Caco-2 (cell line): ENCODE results near the gene SLC25A41. TPM values are rescaled to one million over a fixed set of nuclear protein-coding genes. Genes with fewer than 3 reads are reported as not detected.

Experiments used
- BruUV-seq: library from RNA; stranded (reverse); fragments of 400-500 nt; replicated peaks from 2 replicates; lab custom pipeline; 2021; lab: Mats Ljungman, UMichigan
- CTCF ChIA-PET: fragments of 300-600 bp; sonication (Branson Sonifier 250); formaldehyde crosslinking; loops from one replicate; lab custom pipeline; 2022; ENCODE audit warnings: antibody characterized with exemption; lab: Charles Lee
- POLR2A ChIA-PET: fragments of 300-600 bp; sonication (Branson Sonifier 250); formaldehyde crosslinking; loops from one replicate; lab custom pipeline; 2022; ENCODE audit warnings: antibody characterized with exemption; lab: Charles Lee
- DNase-seq, 2 experiments: peaks; one replicate each; pipeline versions ENCODE4 v3.0.0 to v3.0.0-alpha.2; 2020 to 2022
- H3K27me3 ChIP-seq: replicated peaks from 2 replicates; pipeline ENCODE4 v1.6.0; 2011; ENCODE audit warnings: low read length; ENCODE audit not compliant: control insufficient read depth, insufficient read depth
- H3K36me3 ChIP-seq: 2 replicates; pipeline ENCODE4 v1.5.1; 2011; ENCODE audit warnings: low read length; ENCODE audit not compliant: control insufficient read depth, insufficient read depth
- H3K4me1 ChIP-seq: fragments of 250-450 bp; sonication (Bioruptor Pico); 2 replicates; pipeline ENCODE4 v1.5.1; 2020; ENCODE audit warnings: mild to moderate bottlenecking
- H3K4me3 ChIP-seq: 2 replicates; pipeline ENCODE4 v1.5.1; 2011; ENCODE audit warnings: low read depth, mild to moderate bottlenecking, control low read depth, low read length
- H3K9me3 ChIP-seq: fragments of 250-450 bp; sonication (Bioruptor Pico); 2 replicates; pipeline ENCODE4 v1.5.1; 2020; ENCODE audit warnings: mild to moderate bottlenecking, moderate library complexity
- H3K27ac Mint-ChIP-seq: one replicate; pipeline ENCODE4 v1.8.0; 2022; ENCODE audit warnings: mixed read lengths; ENCODE audit not compliant: unreplicated experiment
- H3K27me3 Mint-ChIP-seq: one replicate; pipeline ENCODE4 v1.8.0; 2022; ENCODE audit warnings: mixed read lengths; ENCODE audit not compliant: insufficient read depth, unreplicated experiment
- H3K36me3 Mint-ChIP-seq: one replicate; pipeline ENCODE4 v1.8.0; 2022; ENCODE audit warnings: mild to moderate bottlenecking, mixed read lengths; ENCODE audit not compliant: insufficient read depth, unreplicated experiment
- H3K4me1 Mint-ChIP-seq: one replicate; pipeline ENCODE4 v1.8.0; 2022; ENCODE audit warnings: low read depth, mixed read lengths; ENCODE audit not compliant: unreplicated experiment
- H3K4me3 Mint-ChIP-seq: one replicate; pipeline ENCODE4 v1.8.0; 2022; ENCODE audit warnings: mild to moderate bottlenecking, moderate library complexity, mixed read lengths; ENCODE audit not compliant: unreplicated experiment
- H3K9me3 Mint-ChIP-seq: one replicate; pipeline ENCODE4 v1.8.0; 2022; ENCODE audit warnings: mixed read lengths; ENCODE audit not compliant: unreplicated experiment
- CTCF ChIP-seq, 2 experiments: fragments of 200-600 bp in 1 of 2; IDR thresholded peaks; 1 replicate in 1 of 2; 2 replicates in 1 of 2; pipeline versions ENCODE4 v1.5.1 to v1.8.0; 2011 to 2022; ENCODE audit warnings: antibody characterized with exemption in 1 of 2, control low read depth in 1 of 2, inconsistent platforms in 1 of 2, low read depth in 1 of 2, low read length in 1 of 2, mild to moderate bottlenecking in 1 of 2, moderate library complexity in 1 of 2; ENCODE audit not compliant: insufficient read depth in 1 of 2, severe bottlenecking in 1 of 2, unreplicated experiment in 1 of 2
- intact Hi-C: fragments of 100-400 bp; cut with micrococcal nuclease; formaldehyde crosslinking; loops from one replicate; pipeline ENCODE4 v1.10.0; 2022; ENCODE audit not compliant: unreplicated experiment
- total RNA-seq: library from RNA; stranded (reverse); gene quantifications from 2 replicates; pipeline ENCODE4 v1.2.3, GENCODE V29; 2022

Gene SLC25A41
- total RNA-seq, 1 experiment from 2014 or later, result not detected

GRCh38 chr19:6448045-6448444 lies 14.5 kb upstream of the SLC25A41 start:
- CTCF ChIA-PET, result no interaction called here
- POLR2A ChIA-PET, result no interaction called here
- Mint-ChIP-seq H3K9me3 (peaks cover 8% of the 10 kb centered on the region), H3K4me1 (no peaks in the 10 kb centered on the region), H3K4me3 (no peak overlapping the region), H3K27ac (no peak overlapping the region), H3K36me3 (peaks cover 38% of the 10 kb centered on the region), H3K27me3 (no peaks in the 10 kb centered on the region)
- DNase-seq, result no peak
- Histone ChIP-seq H3K4me1 (no peaks in the 10 kb centered on the region), H3K36me3 (peaks cover 3% of the 10 kb centered on the region), H3K9me3 (no peaks in the 10 kb centered on the region), H3K27me3 (no peaks in the 10 kb centered on the region), H3K4me3 (no peak overlapping the region)
- no peak for TF ChIP-seq CTCF (IDR thresholded peaks at IDR 0.05; ENCODE audit: insufficient read depth in 1 of 2, low read depth in 1 of 2, low read length in 1 of 2, severe bottlenecking in 1 of 2, unreplicated experiment in 1 of 2)
- intact Hi-C loops, result no loop called here
- no TSS peak for BruUV-seq

DNA sequence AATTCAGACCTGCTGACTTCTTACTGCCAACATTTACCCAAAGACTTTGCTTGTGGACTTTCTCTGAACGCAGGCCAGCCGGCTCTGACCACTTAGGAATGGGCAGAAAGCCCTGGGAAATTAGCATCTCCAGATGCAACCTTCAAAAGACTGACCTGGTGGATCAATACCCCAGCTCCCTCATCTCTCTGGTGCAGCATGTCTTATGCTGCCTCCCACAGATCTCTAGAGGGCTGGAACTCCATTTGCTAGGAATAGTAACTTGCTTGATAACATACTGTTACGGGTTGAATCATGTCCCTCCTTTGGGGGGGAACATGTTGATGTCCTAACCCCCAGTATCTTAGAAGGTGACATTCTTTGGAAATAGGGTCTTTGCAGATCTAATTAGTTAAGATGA lies 12.9 kb upstream of the SLC25A41 start:
- POLR2A ChIA-PET, result no interaction called here
- BruUV-seq, result no TSS peak
- no peaks in the 10 kb centered on the region for H3K27me3 Mint-ChIP-seq
- Histone ChIP-seq H3K27me3 (no peaks in the 10 kb centered on the region), H3K4me1 (no peaks in the 10 kb centered on the region), H3K36me3 (peaks cover 2% of the 10 kb centered on the region), H3K4me3 (no peak overlapping the region), H3K9me3 (no peaks in the 10 kb centered on the region)
- intact Hi-C loops, result no loop called here
- peaks cover 27% of the 10 kb centered on the region for H3K36me3 Mint-ChIP-seq
- no peak overlapping the region for H3K4me3 Mint-ChIP-seq
- H3K9me3 Mint-ChIP-seq, result peaks cover 8% of the 10 kb centered on the region
- no peak for TF ChIP-seq CTCF (IDR thresholded peaks at IDR 0.05; ENCODE audit: insufficient read depth in 1 of 2, low read depth in 1 of 2, low read length in 1 of 2, severe bottlenecking in 1 of 2, unreplicated experiment in 1 of 2)
- DNase-seq, result no peak
- H3K4me1 Mint-ChIP-seq, result no peaks in the 10 kb centered on the region
- no peak overlapping the region for H3K27ac Mint-ChIP-seq
- CTCF ChIA-PET, result no interaction called here

GRCh38 chr19:6443986-6444385 lies 10.4 kb upstream of the SLC25A41 start:
- Mint-ChIP-seq H3K4me1 (no peaks in the 10 kb centered on the region), H3K9me3 (peaks cover 8% of the 10 kb centered on the region), H3K36me3 (peaks cover 28% of the 10 kb centered on the region), H3K27me3 (no peaks in the 10 kb centered on the region), H3K27ac (no peak overlapping the region), H3K4me3 (no peak overlapping the region)
- ChIA-PET POLR2A (no interaction called here), CTCF (no interaction called here)
- BruUV-seq, result no TSS peak
- DNase-seq, result no peak
- no peaks in the 10 kb centered on the region; the same call in 1 of the 2 replicates for H3K36me3 ChIP-seq
- no peaks in the 10 kb centered on the region for H3K4me1 ChIP-seq
- no peaks in the 10 kb centered on the region for H3K9me3 ChIP-seq
- intact Hi-C loops, result no loop called here
- no peak overlapping the region for H3K4me3 ChIP-seq
- TF ChIP-seq CTCF (IDR thresholded peaks at IDR 0.05; ENCODE audit: insufficient read depth in 1 of 2, low read depth in 1 of 2, low read length in 1 of 2, severe bottlenecking in 1 of 2, unreplicated experiment in 1 of 2), result no peak
- no peaks in the 10 kb centered on the region for H3K27me3 ChIP-seq
